Fibroblast of peridontal ligament (primary cell): ENCODE data around the gene PSMD9.

Experiments
- DNase-seq: peaks from one replicate; pipeline ENCODE4 v3.0.0-alpha.2; 2010; ENCODE audit errors: extremely low read depth

PSMD9 gene

GRCh38 chr12:121955258-121956237, 67.0 kb downstream of the PSMD9 start:
- DNase-seq: peak; percentile 37

GRCh38 chr12:121957861-121958515, 69.4 kb downstream of the PSMD9 start:
- DNase-seq: no peak

GRCh38 chr12:121958541-121959240, 70.1 kb downstream of the PSMD9 start:
- peak; percentile 68 for DNase-seq

GRCh38 chr12:121960541-121960940, 72.0 kb downstream of the PSMD9 start:
- no peak for DNase-seq

- no peak for DNase-seq
Observed at GRCh38 chr12:121961195-121961879, 72.7 kb downstream of the PSMD9 start.

GRCh38 chr12:121963341-121964018, 74.9 kb downstream of the PSMD9 start:
- no peak for DNase-seq

- DNase-seq: no peak
Observed at GRCh38 chr12:121964813-121965643, 76.4 kb downstream of the PSMD9 start.

- DNase-seq: peak; percentile 28
Observed at GRCh38 chr12:121966959-121967358, 78.4 kb downstream of the PSMD9 start.
